ENCODE measurements around the gene PXDC1.
"Not testable (repeated sequence)": the region's sequence is repeated elsewhere in the genome, so short reads cannot be mapped to it uniquely, and the experiment has no call there.

Gene PXDC1

GRCh38 chr6:3782876-3783832 is 31.6 kb upstream of the PXDC1 start:
- DNase-seq (ENCODE audit: low read depth), result no peak

- no peak for DNase-seq (ENCODE audit: low read depth)
Observed at GRCh38 chr6:3781504-3781903, 30.0 kb upstream of the PXDC1 start.

GRCh38 chr6:3779574-3779849 is 28.0 kb upstream of the PXDC1 start:
- no peak for DNase-seq (ENCODE audit: low read depth)

DNA sequence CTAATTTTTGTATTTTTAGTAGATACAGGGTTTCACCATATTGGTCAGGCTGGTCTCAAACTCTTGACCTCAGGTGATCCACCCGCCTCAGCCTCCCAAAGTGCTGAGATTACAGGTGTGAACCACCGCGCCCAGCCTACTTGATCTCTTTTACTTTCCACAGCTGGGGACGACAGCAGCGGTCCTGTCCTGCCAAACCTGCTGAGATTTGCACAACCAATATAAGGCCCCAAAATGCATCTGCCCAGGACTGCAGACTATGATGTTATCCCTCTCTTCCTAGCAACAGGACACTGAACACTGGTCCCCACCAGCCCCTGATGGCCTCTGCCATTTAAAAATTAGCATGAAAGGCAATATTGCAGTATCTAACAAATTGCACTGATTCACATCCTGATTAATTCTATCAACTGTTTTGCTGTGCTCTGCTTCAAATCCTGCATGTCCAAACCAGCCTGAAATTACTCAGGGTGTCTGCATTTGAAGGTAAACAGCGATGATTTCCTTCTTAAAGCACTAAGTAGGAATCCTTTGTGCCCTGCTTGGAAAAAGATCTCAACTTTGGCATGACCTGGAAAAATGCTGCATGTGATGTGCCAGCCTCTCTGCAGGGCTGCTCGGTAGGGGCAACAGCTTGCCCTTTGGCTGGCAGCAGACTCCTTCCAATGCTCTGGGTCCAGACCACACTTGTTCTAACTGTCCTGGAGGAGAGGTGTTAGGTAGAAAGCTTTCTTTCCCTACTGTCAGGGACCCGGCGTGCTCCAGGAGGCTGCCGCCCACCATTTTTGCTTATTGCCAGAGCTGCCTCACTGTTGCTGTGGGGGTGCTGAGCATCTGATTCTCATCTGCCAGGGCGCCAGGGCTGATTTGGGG is 27.4 kb upstream of the PXDC1 start:
- no peak for DNase-seq (ENCODE audit: low read depth)

DNA sequence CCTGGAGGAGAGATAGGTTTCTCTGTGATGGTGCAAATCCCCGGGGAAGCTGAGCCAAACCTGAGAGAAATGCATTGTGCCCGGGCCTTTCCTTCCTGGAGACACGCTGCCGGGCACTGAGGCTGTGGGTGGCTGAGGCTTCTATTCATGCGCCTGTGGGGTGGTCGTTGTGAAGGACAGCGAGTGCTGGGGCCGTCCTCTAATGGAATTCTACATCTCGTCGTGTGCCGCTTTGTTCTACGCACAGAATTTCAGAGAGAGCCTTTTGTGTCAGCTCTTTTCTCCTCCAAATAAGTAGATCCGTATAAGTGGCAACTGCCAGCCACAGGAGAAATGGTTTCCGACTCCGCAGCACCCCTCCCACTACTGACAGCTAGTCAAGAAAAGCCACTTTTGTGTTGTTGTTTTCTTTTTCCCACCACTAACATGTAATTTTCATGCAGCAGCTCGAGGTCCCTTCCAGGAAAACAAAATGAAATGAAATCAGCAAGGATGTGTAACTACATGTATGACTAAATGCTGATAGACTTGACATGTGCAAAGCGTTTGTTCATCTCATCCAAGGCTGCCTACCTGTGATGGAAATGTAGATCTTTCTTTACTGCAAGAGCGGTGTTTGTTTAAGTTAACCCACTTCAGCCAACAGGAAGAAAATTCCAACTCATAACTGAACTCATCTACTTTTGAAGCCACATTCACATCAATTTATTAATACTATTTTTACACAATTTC is 26.4 kb upstream of the PXDC1 start:
- no peak for DNase-seq (ENCODE audit: low read depth)

DNA sequence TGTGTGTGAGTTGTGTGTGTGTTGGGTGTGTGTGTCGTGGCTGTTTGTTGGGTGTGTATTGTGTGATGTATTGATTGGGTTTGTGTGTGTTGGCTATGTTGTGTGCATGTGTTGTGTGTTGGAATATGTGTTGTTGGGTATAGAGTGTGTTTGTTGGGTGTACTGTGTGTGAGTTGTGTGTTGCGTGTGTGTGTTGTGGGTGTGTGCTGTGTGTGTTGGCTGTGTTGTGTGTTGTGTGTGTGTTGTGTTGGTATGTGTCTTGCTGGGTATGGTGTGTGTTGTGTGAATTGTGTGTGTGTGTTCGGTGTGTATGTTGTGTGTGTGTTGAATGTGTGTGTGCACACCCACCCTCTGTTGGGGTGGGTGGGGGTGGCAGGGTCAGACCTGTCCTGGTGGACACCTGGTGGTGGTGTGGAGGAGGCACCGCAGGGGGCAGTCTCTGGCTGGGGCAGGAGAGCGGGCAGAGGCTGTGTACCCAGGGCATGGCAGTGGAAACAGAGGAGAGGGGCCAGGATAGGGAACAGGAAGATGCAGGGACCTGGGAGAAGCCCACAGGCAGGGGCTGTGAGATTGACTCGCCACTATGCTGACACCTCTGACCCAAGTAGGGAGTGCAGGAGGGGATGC is 25.5 kb upstream of the PXDC1 start:
- no peak for DNase-seq (ENCODE audit: low read depth)

- no peak for DNase-seq (ENCODE audit: low read depth)
Observed at GRCh38 chr6:3775847-3776246, 24.3 kb upstream of the PXDC1 start.

DNA sequence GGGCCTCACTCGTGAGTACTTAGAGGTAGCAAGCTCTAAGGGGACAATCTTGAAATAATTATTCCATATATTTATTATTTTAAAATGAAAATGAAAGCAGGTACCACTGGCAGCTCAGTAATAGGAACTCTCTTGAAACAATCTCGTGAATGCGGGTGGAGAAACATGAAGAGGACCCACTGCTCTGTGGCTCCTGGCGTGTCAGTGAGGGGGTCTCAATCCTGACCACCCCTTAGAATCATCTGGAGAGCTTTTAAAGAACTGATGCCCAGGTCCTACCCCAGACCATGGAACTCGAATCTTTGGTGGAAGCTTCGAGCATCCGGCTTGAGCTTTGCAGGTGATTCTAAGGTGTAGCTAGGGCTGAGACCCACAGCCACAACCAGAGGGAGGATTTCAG is 23.9 kb upstream of the PXDC1 start:
- DNase-seq (ENCODE audit: low read depth), result no peak

DNA sequence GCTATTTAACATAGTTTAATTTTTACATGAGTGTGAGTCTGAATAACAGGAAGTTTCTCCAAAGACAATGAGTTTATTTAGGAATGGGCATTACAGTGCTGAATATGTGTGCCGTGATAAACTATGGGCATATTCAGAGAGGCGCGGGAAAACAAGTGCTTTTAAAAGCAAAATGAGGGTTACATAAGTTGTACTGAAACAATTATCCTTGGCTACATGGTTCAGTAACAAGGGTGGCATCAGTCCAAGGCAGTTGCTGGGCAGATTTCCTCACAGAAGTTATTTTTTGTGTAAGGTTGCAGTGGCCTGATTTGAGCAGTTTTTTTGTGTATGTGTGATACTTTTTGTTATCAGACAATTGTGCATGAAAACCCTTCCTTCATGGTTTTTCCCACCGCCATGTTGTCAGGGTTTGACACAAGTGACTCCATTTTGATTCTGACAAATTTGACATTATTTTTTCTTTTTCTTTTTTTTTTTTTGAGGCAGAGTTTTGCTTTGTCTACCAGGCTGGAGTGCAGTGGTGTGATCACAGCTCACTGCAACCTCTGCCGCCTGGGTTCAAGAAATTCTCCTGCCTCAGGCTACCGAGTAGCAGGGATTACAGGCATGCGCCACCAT is 22.3 kb upstream of the PXDC1 start:
- no peak for DNase-seq (ENCODE audit: low read depth)

- DNase-seq (ENCODE audit: low read depth), result not testable (repeated sequence)
Observed at GRCh38 chr6:3772127-3772999, 20.9 kb upstream of the PXDC1 start.

GRCh38 chr6:3771407-3772011 is 20.0 kb upstream of the PXDC1 start:
- DNase-seq (ENCODE audit: low read depth), result no peak

GRCh38 chr6:3770023-3770720 is 18.7 kb upstream of the PXDC1 start:
- DNase-seq (ENCODE audit: low read depth), result no peak

DNA sequence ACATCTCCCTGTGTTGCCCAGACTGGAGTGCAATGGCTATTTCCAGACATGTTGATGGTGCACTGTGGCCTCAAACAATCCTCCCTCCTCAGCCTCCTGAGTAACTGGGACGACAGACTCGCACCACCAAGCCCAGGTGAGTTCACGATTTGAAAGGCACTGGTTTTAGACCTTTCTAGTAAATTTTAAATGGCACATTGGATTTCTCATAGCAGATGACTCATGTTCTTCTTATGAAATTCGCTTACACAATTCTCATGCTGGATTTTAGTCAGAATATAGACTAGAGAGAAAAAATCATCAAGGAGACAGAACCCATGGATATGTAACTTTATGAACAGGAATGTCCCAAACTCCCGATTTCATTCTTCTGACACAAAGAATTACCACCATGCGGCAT is 18.1 kb upstream of the PXDC1 start:
- no peak for DNase-seq (ENCODE audit: low read depth)

- DNase-seq (ENCODE audit: low read depth), result no peak
Observed at GRCh38 chr6:3768502-3768901, 17.0 kb upstream of the PXDC1 start.

GRCh38 chr6:3767483-3767882 is 16.0 kb upstream of the PXDC1 start:
- DNase-seq (ENCODE audit: low read depth), result not testable (repeated sequence)

- no peak for DNase-seq (ENCODE audit: low read depth)
Observed at GRCh38 chr6:3766214-3766613, 14.7 kb upstream of the PXDC1 start.

GRCh38 chr6:3765415-3765814 is 13.9 kb upstream of the PXDC1 start:
- DNase-seq (ENCODE audit: low read depth), result no peak

DNA sequence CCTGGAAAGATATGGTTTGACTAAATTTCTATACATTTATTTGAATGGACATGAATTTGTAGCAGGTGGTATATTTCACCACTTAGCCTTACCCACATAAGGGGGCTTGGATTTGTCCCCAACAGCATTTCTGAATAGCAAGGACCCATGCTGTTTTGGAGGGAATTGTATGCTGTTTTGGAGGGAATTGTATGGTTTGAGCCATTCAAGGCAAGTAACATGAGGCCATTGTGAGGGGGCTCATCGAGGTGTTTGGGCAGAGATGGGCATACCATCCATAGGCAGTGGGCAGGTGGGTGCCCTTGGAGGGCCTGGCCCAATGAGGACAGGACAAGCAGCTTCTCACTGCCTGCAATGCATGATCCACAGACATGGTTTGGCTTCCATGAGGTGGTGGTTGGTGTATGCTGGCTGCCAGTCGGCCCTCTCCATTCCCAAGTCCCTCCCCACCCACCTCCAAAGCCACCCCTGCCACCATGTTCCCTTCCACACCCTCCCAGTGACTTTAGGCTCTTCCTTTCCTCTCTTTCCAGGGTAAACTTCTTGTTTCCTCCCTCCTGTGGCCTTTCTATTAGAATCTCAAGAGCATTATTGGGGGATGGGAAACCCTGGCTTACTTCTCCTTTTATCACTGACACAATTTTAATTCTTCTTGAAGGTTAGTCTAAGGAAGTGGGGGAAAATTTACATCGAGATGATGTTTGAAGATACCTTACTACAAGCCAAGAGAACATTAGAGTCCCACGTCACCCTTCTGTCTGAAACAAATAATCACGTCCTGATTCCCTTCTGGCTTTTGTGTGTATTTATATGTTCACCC is 13.2 kb upstream of the PXDC1 start:
- DNase-seq (ENCODE audit: low read depth), result no peak

- no peak for DNase-seq (ENCODE audit: low read depth)
Observed at GRCh38 chr6:3762852-3763251, 11.3 kb upstream of the PXDC1 start.

Measured in stimulated activated CD8-positive, alpha-beta memory T cell treated with anti-CD3 and anti-CD28 coated beads, Interleukin-15, amount 100 ng/mL, for 24 hours (primary cell).